Left renal cortex interstitium (tissue), 4 donors: ENCODE measurements around the gene XPO1. TPM values are rescaled to one million over a fixed set of nuclear protein-coding genes. Genes with fewer than 3 reads are reported as not detected.
"Not testable (repeated sequence)": the region's sequence is repeated elsewhere in the genome, so short reads cannot be mapped to it uniquely, and the experiment has no call there.

Source experiments
- DNase-seq, 4 donors: peaks; one replicate each; pipeline ENCODE4 v3.0.0-alpha.2; 2013; ENCODE audit warnings: low read depth in 4 of 4, low spot score in 2 of 4, missing footprints in 1 of 4
- polyA plus RNA-seq, 4 donors: library from polyadenylated mRNA; unstranded; fragments of 120-200 nt; gene quantifications; one replicate each; pipeline ENCODE4 v1.2.1, GENCODE V29; 2013; ENCODE audit not compliant: insufficient read length in 4 of 4

The XPO1 gene
- polyA plus RNA-seq, 4 donors: 181 to 342 (median 231) TPM

DNA sequence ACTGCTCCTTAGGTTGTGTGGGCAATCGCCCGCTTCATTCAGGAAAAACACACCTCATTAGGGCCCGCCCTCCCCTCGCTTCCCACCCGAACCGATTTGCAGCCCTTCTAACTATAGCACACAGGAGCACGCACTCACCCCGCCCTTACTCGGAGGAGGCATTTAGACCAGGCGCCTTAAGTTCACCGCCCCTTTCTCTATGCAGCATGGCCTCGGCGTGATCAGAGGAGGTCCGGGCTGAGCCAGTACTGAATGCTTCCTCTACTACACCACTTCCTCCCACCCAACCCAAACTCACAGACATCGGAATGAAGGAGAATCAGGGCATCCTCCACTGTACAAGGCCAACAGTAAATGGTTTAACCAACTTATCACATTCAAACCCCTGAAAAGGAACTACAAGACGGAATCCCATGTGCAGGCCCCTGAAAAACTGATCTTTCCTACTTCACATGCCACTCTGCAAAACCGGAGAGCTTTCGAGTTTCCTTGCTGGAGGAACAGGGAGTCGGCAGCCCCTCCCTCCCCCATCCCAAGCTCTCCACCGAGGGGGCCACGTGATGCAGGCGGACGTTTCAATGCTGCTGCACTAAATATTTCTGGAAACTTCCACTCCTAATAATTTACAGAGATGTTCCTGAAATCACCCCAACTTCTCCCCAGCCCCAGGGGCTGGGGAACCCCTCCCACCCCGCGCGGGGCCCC is 1.4 kb downstream of the XPO1 start:
- peak; percentile 67 to 85 (median 80) for DNase-seq

GRCh38 chr2:61536180-61536571 is 2.0 kb downstream of the XPO1 start:
- peak in 1 of 4 donors; percentile 70 for DNase-seq

DNA sequence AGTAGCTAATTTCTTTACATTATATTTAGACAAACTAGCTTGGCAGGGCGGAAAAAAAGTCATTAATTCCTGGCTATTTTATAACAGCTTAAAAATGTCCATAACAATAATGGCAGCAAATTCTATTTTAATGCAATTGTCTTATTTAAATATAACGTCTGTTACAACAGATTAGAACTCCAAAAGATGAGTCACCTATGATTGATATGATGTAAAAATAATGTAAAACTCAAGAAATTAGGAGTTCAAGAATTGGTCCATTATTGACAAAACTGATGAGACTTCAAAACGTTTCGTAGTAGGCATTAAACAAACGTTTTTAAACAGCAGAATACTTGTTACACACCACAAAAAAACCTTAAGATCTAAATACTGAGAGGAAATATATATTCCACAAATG is 2.7 kb downstream of the XPO1 start:
- DNase-seq: no peak

DNA sequence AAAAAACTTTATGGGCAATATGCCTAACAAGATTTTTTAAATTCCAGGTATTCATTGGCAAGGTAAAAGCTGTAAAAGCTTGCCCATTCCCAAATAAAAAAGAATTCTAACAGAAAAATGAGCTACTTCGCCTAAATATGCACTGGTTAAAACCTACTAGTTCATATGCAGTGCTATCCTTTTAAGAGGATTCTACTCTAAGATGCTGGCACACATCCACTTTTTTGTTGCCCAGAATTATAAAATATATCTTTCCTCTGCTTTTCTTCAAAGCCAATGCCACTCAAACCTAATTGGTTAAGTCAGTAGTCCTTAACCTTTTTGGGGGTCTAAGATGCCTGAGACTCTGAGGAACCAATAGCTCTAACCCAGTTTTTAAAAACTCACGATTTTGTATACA is 3.2 kb downstream of the XPO1 start:
- no peak for DNase-seq

DNA sequence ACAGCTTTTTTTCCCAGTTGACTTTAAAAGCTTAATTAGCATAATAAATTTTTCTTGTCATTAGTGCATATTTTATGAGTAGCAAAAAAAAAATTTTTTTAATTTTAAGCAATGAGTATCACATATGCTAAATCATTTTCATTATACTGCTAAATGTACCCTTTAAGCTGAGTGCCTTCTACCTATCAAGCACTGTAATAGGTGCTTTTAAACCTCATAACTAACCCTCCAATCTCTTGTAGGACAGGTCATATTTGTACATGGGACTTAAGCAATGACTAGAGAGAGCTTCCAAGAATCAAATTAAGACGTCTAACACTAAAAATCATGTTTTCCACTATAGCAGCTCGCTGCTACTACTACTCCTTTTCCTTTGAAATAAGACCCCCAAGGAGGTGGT is 7.4 kb downstream of the XPO1 start:
- DNase-seq: no peak

- DNase-seq: no peak
Measured at GRCh38 chr2:61529944-61530735, 8.0 kb downstream of the XPO1 start.

DNA sequence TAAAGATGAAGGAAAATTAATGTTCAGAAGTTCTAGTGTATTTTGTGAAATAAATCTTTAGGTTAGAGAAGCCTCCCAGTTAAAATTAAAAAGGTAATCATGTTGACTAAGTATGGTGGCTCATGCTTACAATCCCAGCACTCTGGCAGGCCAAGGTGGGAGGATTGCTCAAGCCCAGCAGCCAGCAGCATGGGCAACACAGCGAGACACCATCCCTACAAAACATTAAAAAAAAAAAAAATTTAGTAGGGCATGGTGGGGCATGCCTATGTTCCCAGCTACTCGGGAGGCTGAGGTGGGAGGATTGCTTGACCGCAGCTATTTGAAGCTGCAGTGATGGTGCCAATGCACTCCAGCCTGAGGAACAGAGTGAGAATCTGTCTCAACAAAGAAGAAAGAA is 17.9 kb downstream of the XPO1 start:
- no peak for DNase-seq

- no peak for DNase-seq
Measured at GRCh38 chr2:61512768-61513398, 25.3 kb downstream of the XPO1 start.

DNA sequence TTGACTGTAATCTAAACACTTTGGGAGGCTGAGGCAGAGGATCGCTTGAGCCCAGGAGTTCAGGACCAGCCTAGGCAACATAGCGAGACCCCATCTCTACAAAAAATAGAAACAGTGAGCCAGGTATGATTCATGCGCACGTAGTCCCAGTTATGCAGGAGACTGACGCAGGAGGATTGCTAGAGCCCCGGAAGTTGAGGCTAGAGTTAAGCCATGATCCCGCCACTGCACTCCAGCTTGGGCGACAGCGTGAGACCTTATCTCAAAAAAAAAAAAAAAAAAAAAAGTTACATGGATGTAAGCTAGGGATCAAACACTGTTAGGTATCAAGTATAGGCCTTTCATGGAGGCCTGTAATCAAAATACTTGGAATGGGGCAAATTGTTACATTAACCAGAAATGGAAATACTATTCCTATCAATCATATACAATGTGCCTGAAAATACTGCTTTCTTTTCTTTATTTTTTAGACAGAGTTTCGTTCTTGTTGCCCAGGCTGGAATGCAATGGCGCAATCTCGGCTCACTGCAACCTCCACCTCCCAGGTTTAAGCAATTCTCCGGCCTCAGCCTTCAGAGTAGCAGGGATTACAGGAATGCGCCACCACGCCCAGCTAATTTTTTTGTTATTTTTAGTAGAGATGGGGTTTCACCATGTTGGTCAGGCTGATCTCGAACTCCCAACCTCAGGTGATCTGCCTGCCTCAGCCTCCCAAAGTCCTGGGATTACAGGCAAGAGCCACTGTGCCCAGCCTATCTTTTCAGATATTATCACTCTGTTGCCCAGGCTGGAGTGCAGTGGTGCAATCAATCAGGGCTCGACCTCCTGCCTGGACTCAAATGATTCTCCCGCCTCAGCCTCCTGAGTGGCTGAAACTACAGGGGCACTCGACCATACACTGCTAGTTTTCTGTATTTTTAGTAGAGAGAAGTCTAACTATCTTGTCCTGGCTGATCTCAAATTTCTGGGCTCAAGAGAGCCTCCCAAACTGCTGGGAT is 27.2 kb downstream of the XPO1 start:
- DNase-seq: no peak

GRCh38 chr2:61504949-61505348 is 33.2 kb downstream of the XPO1 start:
- DNase-seq: no peak

DNA sequence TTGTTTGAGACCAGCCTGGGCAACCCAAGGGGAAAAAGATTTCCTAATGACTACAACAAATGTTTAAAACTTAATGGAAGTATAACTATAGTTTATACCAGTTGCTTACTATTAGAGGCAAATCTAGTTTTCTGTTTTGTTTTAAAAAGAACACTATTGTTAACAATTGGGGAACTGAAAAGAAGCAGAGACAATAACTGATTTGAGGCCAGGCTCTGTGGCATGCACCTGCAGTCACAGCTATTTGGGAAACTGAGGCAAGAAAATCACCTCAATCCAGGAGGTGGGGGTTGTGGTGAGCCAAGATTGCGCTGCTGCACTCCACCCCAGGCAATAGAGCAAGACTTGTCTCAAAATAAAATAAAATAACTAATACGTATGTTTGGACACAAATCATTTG is 39.1 kb downstream of the XPO1 start:
- DNase-seq: no peak

GRCh38 chr2:61493523-61493942 is 44.6 kb downstream of the XPO1 start:
- no peak for DNase-seq

- no peak for DNase-seq
Measured at GRCh38 chr2:61492476-61492875, 45.7 kb downstream of the XPO1 start.

DNA sequence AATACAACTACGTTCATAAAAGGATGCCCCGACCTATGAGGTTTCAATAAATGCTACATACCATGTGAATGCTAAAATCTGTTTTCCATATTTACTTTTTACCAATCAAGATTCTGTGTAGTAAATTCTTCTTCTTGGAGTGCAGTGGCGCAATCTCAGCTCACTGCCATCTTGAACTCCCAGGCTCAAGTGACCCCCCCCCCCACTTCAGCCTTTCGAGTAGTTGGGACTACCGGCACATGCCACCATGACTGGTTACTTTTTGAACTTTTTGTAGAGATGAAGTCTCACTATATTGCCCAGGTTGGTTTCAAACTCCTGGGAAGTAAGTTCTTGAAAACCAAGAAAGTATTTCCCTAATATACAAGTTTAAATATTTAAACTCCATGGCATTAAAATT is 52.9 kb downstream of the XPO1 start:
- DNase-seq: no peak

- DNase-seq: no peak
Measured at GRCh38 chr2:61478086-61478485, 60.1 kb downstream of the XPO1 start.

DNA sequence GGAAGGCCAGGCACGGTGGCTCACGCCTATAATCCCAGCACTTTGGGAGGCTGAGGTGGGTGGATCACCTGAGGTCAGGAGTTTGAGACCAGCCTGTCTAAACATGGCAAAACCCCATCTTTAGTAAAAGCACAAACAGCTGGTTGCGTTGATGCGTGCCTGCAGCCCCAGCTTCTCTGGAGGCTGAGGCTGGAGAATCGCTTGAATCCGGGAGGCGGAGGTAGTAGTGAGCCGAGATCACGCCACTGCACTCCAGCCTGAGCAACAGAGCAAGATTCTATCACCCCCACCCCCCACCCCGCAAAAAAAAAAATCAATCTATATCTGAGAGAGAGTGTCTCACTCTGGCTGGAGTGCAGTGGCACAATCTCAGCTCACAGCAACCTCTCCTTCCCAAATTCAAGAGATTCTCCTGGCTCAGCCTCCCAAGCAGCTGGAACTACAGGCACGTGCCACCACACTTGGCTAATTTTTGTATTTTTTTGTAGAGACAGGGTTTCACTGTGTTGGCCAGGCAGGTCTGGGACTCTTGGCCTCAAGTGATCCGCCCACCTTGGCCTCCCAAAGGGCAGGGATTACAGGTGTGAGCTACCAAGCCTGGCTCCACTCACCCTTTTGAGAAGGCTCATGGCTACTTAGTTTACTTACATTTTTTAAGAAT is 61.1 kb downstream of the XPO1 start:
- DNase-seq: not testable (repeated sequence)

GRCh38 chr2:61471905-61472805 is 66.0 kb downstream of the XPO1 start:
- peak in 2 of 4 donors; percentile 20 to 28 for DNase-seq

DNA sequence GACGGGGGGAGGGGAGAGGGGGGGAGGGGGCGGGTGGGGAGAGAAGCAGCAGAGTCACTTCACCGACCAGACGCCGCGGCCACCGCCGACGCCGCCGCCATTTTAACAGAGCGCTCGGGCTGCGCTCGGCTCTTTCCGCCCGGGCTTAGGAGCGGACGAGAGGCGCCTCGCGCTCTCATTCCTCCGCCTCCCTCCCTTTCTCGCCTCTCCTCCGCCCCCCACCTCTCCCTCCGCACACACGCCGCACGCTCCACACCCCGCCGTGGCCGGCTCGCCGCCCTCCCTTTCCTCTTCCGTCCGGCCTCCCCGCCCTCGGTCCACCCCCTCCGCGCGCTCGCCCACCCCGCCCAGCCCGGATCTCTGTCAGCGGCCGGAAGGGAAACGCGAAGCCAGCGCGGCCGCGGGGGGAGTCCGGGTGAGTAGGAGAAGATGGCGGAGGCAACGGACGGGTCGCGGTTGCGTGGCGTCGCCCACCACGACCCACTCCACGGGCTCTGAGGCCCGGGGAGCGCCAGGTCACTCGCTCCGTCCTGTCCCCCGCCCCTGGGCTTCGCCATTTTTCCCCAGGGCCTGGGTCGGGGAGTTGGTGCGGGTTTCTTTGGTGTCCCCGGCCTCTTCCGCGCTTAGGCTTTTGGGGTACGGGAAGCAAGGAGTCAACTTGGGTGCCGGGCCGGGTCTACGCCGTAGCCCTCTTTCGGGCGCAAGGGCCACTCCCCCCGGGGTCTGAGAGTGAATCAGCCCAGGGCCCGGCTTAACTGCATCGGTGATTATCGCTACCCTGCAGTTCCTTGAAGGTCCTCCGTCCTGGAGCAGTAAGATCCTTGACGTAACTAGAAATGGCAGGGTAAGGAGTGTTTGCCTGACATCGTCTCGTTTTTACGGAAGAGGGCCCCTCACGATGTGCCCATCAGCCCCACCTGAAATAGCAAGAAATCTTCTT is 66.9 kb downstream of the XPO1 start, which contains the start of gene USP34:
TSS of gene USP34 (minus strand) at position 123 of the 940 bp plus-strand sequence. CDS start 395 bp downstream, outside the sequence.
- peak; percentile 67 to 90 (median 88) for DNase-seq
